Left lobe of liver (tissue), 2 donors: ENCODE measurements around the gene MACROD2. TPM values are rescaled to one million over a fixed set of nuclear protein-coding genes. Genes with fewer than 3 reads are reported as not detected.

ENCODE experiments used
- ATAC-seq: fragments of 200-7000 bp; cut with Tn5 transposase; one replicate; pipeline ENCODE4 v1.9.1; 2020; ENCODE audit warnings: mild to moderate bottlenecking, moderate library complexity
- DNase-seq: peaks from one replicate; pipeline ENCODE4 v3.0.0-alpha.2; 2020; ENCODE audit warnings: low spot score
- total RNA-seq: library from RNA; stranded (reverse); gene quantifications from one replicate; pipeline ENCODE4 v1.2.1, GENCODE V29; 2021
- donor health status: DM: no; HTN: no; CAD: no; lungs with moderate emphysema.
- donor health status: DM: no; HTN: yes; CAD: no.

The MACROD2 gene
- total RNA-seq, 1 donor from 2014 or later, result 3.7 TPM

DNA sequence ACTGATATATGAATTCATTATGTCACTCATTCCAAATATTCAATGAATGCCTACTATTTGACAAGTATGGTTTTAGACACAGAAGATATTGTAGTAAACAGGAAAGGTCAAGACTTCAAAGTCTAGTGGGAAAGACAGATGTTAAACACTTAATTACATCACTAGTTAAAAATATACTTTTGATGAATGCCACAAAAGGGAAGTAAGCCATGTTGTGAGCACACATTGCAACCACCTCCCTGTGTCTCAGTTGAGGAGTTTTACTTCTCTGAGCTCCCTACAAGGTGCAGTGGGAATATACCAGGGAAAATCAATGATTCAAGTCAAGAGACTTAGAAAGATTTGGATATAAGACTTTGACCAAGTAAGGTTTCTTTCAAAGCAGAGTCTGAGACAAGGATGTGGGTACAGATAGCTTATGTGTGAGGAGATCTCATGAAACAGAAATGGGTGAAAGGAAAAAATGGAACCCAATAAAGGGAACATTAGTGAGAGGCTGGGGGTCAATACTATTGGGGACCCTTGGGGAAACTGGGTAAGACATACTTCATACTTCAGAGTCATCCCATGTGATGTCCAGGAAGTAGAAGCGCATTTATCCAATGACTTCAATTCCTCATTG, 2074.2 kb downstream of the MACROD2 start:
- ATAC-seq (no peak), DNase-seq (no peak)

GRCh38 chr20:16072220-16072619, 2076.9 kb downstream of the MACROD2 start:
- ATAC-seq (no peak), DNase-seq (no peak)

DNA sequence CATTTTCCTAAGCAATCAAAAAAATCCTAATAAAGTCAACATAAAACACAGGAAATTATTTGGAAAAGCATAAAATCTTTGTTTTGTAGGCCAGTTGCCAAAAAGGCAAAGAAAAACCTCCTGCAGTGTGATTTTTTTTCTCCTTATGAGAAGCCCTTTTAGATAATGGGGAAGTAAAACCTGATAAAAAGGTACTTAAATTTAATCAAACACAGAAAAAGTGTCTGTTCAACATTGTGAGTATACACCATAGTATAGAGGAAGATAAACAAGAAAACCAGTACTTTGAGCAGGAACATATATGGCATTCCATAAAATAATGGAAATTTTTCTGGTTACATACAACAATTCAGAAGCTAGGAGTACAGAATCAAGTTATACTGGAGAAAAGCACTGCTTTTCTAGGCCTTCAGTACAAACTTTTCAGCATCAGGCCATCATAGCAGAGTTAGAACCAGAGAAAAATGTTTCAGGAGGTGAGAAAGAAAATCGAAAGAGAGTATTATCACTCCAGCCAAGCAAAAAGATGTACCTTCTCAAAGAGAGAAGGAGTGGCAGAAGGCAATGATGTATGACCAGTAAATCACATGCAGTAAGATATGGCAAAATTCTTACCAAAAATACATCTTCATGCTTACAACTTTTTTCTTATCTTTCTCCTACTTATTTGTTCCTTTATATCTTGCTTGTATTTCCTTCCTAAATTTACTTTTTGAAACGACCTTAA, 2083.0 kb downstream of the MACROD2 start:
- DNase-seq, result no peak
- ATAC-seq, result no peak

DNA sequence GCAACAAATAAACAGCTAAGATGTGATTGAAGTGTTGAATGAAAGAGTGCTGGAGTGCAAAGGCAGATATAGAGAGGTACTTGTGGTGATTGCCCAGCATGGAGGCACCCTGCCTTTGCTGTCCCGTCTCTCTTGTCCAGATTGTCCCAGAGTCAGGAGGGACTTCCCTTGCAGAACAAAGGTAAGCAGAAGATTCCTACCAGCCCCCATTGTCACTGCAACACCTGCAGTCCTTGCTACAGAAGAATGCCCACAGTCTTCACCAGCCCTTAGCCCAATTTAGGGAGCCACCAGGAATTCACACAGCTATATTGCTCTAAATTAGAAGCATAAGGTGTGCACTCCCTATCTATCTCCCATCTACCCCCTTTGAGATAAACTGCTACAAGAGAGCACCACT, 2086.1 kb downstream of the MACROD2 start:
- ATAC-seq, result no peak
- no peak for DNase-seq

GRCh38 chr20:16082051-16082550, 2086.8 kb downstream of the MACROD2 start:
- no peak for DNase-seq

DNA sequence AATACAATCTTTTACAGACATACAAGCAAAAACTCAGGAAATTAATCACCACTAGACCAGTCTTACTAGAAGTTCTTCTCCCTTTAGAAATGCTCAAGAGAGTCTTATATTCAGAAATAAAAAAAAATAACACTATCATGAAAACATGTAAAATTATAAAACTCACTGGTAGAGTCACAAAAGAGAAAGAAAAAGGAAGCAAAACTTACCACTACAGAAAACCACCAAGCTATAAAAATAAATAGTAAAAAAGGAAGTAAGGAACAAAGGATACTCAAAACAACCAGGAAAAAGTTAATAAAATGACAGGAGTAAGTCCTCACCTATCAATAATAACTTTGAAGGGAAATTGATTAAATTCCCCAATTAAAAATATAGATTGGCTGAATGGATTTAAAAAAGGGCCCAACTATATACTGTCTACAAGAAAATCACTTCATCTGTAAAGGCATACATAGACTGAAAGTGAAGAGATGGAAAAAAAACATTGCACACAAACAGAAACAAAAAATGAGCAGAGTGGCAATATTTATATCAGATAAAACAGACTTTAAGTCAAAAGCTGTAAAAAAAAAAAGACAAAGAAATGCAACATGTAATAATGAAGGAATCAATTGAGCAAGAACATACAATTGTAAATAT, 2088.4 kb downstream of the MACROD2 start:
- no peak for ATAC-seq
- no peak for DNase-seq

More at GRCh38 chr20:16082051-16082550, 2086.8 kb downstream of the MACROD2 start:
- ATAC-seq, result no peak

DNA sequence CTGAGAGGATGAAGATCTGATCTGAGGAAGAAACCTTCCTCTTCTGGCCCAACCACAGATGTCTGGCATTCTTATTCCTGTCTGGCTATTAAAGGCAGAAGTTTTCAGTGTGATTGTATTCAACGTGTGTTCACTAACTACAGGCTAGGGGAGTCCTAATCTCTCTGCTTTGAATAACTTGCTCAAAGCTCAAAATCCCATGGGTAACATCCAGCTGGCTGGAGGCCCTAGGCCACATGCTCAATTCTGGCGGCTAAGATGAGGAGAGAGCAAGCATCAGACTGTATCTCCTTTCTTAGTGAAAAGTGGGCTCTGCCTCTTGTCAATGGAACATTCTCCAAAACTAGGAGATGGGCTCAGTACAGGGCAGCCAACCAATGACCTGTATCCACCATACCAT, 2099.9 kb downstream of the MACROD2 start:
- no peak for ATAC-seq
- DNase-seq, result no peak

- ATAC-seq, result no peak
- no peak for DNase-seq
These were observed 2101.5 kb downstream of the MACROD2 start for GRCh38 chr20:16096756-16097326.

GRCh38 chr20:16097788-16098187, 2102.5 kb downstream of the MACROD2 start:
- no peak for DNase-seq

GRCh38 chr20:16098890-16099639, 2103.7 kb downstream of the MACROD2 start:
- DNase-seq, result no peak
- no peak for ATAC-seq

More at GRCh38 chr20:16097788-16098187, 2102.5 kb downstream of the MACROD2 start:
- ATAC-seq, result no peak

GRCh38 chr20:16100111-16100510, 2104.8 kb downstream of the MACROD2 start:
- ATAC-seq (no peak), DNase-seq (no peak)

DNA sequence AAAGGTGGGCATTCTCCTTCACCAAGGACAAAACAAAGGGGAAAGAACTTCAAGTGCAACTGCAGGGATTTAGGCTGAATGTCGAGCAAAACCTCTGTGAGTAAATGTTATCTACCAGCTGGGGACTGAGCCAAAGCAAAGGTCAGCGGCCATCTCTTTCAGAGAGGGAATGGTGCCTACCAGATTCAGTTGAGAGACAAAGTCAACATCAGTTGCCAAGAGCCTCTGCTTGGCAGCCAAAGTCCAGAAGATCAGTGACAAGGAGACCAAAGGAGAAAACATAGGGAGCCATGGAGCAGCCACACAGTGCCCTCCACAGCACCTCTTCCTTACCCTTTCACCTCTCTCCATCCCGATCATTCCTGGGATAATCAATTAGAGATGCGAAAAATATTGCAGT, 2105.5 kb downstream of the MACROD2 start:
- ATAC-seq (peak; percentile 97), DNase-seq (peak; percentile 85)

Other genes with a start within 250 kb of the MACROD2 start
- 4.2 TPM for gene ESF1, start 210.6 kb upstream of the MACROD2 start, total RNA-seq
- gene NDUFAF5, start 210.5 kb upstream of the MACROD2 start, total RNA-seq, result 12.4 TPM
- not detected for gene SEL1L2, start 4.9 kb upstream of the MACROD2 start, total RNA-seq